NCI-H1436 (cell line): ENCODE results near the gene TUBGCP3.

Experiments used
- DNase-seq: peaks from one replicate; lab custom pipeline; 2025; lab: John Stamatoyannopoulos, UW

Gene TUBGCP3

DNA sequence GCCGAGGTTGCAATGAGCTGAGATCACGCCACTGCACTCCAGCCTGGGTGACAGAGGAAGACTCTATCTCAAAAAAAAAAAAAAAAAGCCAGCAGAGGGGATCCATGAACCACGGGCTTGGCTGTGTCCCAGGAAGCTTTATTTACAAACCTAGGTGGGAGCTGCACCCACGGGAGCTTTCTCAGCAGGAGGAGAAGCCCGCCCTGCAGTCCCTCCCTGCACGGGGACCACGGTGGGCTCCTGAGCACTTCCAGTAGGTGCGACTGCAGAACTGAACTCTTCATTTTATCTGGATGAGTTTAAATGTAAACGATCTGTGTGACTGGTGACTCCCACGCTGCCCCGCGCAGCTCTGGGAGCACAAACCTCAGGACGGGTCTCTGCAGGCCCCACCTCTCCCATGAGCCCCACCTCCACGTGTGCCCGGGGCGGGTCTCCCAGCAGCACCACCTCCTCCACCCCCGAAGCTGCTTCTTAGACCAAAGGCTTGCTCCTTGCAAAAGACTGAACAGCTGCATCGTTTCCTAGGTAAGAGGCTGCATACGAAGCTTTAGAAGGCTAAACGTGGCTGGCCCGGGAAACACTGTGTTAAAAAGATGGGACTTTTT is 145.4 kb downstream of the TUBGCP3 start:
- peak; percentile 34 for DNase-seq

DNA sequence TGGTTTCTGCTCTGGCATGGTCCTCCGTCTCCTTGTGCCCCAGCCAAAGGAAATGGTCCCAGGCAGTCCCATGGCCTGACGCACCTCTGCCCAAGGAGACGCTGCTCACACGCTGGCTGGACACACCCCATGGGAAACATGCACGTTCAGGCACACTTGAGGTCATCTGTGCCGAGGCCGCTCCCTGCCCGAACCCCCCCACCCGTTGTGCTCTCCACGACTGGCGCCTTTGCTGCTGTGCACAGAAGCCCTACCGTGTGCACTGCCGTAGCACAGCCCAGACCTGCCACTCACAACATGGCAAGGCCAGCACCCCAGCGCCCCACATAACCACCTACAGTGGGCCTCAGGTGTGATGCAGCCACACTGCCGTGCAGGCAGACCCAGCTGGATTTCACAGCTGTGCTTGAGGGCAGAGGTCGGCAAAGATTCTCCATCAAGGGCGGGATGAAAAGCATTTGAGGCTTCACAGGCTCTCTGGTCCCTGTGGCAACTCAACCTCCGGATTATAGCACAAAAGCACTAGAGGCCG is 146.1 kb downstream of the TUBGCP3 start:
- DNase-seq: no peak

DNA sequence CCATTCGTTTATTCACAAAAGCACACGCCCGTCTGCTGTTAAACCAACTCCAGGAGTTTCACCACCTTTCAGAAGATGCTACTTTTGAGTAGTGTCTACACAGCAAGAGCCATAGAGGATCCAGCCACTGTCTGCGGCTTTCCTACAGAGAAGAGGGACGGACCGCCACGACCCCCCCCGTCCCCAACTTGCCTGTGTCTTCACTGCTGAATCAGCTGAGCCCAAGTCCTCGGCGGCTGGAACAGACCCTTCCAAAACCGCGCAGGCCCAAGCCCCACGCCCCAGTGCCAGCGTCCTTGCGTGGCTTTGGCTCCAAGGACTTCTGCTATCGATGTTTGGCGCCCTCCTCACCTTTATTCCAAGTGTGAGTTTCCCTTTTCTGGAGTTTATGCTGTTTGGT is 146.7 kb downstream of the TUBGCP3 start:
- DNase-seq: no peak

DNA sequence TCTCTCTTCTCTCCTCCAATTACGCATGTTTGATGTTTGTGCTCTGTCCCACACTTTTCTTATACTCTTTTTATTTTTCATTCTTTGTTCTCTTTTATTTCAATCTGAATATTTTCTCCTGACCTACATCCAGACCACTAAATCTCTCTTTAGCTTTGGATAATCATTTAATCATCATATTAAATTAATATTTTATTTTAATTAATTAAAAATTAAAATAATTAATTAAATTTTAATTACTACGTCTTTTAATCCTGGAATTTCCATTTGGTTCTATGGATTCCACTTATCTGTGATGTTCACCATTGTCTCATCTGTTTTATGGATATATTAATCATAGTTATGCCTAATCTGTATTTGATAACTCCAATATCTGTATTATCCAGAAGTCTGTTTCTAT is 149.4 kb downstream of the TUBGCP3 start:
- no peak for DNase-seq

DNA sequence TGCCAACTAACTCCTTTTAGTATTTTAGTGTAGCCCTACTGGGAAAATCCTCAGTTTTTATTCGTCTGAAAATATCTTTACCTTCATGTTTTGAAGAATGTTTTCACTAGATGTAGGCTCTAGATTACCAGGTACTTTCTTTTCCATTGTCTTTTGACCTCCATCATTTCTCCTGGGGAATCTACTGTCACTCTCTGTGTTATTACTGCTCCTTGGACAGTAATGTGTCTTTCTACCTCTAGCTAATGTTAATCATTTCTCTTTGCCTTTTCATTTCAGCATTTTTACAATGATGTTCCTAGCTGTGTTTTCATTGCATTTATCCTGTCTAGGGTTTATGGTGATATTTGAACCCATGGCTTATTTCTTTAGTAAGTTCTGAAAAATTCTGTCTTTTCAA is 149.9 kb downstream of the TUBGCP3 start:
- DNase-seq: no peak

DNA sequence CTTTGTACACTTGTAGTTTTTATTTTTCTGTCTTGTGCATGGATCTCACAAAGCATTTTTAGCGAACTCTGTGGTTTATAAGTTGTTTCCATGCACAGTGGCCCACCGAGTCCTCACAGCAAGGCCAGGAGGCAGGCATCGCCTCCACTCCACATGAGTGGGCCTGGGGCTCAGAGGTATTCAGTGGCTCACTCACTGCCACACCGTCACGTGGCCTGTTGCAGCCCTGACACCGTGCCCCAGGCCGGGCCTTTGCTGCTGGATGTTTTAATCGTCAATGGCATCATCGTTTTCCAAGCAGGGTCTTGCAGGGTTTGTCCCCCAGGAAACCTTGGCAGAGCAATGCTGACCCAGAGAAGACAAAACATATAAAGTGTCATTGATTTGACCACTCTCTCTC is 152.0 kb downstream of the TUBGCP3 start:
- no peak for DNase-seq
